SHP77 treated with DMSO at 0.1 percent for 48 hours (cell line): ENCODE data around the gene NFE2.
A peak's percentile ranks its signal among the peaks of the same experiment; 100 is the strongest.
"Not testable (repeated sequence)": the region's sequence is repeated elsewhere in the genome, so short reads cannot be mapped to it uniquely, and the experiment has no call there.

Experiments
- DNase-seq: peaks from one replicate; lab custom pipeline; 2025; lab: John Stamatoyannopoulos, UW

Gene NFE2

GRCh38 chr12:54300732-54301427 is at the start of gene NFE2:
NFE2 (minus strand) TSS chr12:54301015; CDS start chr12:54295248, 5,767 bp downstream.
- peak; percentile 2 for DNase-seq

DNA sequence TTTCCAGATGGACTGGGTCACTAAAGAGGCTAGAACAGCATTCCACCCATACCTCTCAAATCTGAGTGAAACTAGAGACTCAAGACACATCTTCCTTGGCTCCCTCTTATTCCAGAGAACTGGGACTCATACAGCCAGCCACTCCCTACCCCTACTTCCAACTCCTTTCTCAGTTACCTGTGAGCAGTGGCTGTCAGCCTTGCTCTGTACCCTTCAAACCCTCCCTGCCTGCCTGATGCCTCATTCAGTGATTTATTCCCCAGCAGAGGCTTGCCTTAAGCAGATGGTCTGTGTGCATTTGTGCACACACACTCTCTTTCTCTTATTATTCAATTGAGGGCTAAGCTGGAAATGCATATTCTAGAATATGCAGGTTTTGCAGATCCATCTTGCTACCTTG is 48.9 kb upstream of the NFE2 start:
- no peak for DNase-seq

GRCh38 chr12:54349036-54349435 is 48.2 kb upstream of the NFE2 start:
- no peak for DNase-seq

DNA sequence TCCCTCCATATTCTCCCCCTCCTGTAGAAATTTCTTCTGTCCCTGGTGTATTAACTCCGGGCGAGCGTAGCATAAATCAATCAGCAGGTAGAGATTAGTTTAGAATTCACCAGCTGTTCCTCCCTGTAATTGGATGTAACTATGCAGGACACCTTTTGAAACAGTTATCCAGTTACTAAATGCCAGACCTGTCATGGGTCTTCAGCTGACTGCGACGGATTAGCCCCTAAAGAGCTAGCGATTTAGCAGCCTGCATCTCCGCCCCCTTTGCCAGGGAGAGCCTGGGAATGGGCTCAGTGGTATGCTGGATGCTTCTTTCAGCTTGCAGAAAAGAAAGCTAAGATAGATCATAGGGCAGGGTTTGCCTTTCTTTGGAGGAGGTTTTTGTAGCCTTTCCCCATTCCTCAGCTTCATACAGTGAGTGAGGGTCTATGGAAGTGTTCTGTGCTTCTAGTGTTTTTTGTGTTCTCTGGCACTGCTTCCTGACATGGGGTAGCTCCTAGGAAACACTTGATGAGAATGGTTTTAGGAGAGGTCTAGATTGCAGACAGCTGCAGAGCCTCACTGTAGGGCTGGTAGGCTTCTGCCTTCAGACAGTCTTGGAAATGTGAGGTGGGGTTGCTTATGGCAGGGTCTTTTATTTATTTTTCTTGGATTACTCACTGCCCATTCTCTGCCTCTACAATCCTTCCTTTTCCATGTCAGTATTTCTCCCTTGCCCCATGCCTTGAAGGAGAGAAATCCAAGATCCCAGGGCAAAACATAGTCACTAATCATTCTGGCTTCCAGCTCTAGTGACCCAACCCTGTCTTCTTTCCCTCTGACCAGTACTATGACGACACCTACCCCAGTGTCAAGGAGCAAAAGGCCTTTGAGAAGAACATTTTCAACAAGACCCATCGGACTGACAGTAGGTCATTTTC is 40.8 kb upstream of the NFE2 start:
- DNase-seq = no peak

GRCh38 chr12:54340846-54341245 is 40.0 kb upstream of the NFE2 start:
- no peak for DNase-seq

DNA sequence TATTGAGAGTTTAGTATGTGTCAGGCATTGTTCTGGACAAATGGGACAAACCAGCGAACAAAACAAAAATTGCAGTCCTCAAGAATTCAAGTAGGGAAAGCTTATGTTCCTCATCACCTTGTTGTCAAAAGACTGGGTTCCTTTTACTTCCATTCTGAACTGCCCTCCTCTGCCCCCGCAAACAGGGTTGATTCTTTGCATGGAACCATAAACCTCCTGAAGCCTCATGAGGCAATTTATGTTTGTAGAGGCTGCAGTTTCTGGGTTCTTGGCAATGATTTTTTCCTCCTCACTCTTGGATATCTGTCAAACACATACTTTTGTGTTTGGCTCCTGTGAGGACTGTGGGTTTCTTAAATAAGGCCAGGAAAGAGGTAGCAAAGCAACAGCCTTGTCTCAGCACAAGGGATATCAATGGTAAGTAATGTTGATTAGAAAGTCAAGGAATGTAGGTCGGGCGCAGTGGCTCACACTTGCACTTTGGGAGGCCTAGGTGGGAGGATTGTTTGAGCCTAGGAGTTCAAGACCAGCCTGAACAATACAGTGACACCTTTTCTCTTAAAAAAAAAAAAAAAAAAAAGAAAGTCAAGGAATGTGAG is 38.0 kb upstream of the NFE2 start:
- DNase-seq = no peak

DNA sequence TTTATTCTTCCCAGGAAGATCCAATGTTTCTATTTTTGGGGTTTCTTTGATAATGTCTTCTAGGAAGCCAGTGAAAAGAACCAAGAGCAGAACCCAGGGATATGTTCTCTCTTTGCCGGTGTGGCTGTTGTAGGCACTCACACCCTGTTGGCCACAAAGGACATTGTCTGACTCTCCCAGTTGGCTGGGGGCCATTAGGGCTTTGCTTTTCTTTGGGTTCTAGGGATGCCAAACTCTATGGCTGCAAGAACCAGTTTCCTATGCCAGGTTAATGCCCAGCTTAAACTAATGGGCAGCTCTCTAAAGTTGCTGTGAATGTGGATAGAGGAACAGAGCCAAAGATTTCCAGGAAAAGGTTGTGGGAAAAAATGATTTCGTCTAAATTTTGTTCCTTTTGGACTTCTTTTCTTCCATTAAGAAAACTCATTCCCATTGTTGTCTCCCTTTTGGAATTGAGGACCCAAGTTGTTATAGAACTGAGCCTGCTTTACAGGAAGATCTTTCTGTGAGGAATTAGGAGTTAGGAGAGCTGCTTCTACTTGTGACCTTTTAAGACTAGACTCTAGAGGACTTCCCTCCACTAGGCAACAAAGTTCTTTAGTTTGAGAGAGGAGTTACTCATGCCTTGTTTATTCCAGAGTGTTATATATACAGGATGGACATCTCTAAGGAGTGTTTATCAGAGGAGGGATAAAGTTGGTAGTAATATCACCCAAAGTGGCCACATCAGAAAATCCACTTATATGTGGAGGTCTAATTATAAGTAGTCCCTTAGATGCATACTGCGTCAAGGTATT is 37.2 kb upstream of the NFE2 start:
- no peak for DNase-seq

DNA sequence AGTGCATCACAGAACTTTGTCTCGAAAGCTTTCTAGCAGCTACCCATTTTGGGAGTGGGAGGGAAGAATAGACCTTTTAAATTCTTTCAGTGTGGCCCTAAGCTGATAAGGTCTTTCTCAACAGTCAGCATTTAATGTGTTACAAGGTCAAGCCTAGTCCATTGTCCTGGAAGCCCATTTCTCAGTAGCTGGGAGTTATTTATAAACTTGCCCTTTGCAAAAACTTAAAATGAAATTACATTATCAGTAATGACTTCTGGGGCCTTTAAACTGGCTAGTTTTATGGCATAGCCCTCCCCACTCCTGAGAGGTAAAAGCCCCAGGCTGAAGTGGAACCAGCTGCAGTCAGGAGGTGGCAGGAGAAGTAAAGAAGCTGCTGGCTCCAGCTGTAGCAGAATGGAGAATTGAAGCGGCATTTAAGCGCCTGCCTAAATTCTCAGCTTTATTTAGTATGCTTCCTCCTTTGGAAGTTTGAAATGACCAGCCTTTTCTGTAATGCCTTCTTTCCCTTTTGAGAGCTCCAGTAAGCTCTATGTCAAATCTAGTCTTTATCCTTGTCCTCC is 36.5 kb upstream of the NFE2 start:
- no peak for DNase-seq

DNA sequence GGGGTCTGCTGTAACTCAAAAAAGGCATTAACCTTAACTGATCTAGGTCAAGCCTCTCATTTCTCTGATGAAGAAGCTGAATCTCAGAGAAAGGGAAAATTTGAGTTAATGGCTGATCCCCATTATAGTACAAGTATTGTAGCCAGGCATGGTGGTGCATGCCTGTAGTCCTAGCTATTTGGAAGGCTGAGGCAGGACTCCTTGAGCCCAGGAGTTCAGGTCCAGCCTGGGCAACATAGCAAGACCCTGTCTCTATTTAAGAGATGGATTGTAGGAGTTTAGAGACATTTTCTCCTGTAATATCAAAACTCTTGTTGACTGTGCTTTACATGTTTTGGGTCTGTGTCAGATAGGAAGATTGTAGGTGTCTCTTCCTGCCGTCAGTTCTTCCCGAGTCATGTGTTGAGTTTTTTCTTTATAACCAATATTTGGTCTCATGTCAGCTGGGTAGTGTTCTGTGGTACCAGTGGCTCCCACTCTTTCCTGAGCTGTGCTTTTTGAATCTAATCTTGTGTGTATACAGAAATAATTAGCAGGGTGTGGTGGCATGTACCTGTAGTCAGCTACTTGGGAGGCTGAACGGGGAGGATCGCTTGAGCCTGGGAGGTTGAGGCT is 32.7 kb upstream of the NFE2 start:
- DNase-seq = no peak

DNA sequence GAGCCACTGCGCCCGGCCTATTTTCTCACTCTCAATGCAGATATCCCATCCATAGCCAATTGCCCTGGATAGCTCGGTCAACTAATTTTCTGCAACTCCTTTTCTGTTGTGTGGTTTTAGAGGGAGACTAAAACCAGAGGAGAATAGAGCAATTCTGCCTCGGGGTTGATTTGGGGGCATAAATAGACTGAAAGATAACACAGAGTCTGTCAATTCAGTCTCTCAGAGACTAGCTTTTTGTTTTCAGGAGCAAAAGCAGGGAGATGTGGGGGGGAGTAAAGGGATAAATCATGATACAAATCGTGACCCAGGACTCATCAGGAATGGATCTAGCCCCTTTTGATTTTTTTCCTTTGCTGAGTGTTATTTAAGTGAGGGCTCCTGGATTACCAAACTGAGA is 30.6 kb upstream of the NFE2 start:
- no peak for DNase-seq

GRCh38 chr12:54330442-54330841 is 29.6 kb upstream of the NFE2 start:
- no peak for DNase-seq

GRCh38 chr12:54329759-54330158 is 28.9 kb upstream of the NFE2 start:
- DNase-seq = no peak

DNA sequence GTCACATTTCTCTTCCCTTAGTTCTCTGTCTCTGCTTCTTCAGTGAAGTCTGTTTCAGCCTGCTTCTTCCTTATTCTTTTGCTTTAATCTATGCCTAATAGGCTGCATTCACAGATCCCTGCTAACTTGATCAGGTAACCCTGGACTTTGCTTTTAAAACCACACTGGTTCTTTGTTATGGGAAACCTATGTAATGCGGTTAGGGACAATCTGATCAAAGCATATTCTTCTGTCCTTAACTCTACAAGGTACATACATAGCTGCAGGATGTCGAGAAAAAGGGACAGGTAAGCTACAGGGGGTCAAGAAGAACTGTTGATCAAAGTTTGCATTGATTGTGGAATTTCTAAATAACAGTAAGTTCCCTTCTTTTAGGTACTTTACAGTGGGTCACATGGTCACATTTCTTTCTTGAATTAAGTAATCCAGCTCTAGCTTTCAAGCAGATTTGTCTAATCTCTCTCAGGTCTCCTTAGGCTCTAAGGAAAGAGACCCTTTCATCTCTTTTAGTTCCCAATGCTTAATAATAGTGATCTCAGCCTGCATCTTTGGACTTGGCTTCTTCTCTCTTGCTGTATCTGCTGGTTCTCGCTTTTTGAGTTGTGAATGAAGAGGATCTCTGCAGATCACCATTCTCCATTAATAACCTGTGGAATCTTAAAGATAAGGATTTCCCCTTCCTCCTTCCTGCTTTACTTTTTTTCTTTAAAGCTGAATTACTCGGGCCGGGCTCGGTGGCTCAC is 28.0 kb upstream of the NFE2 start:
- no peak for DNase-seq

GRCh38 chr12:54325442-54326109 is 24.8 kb upstream of the NFE2 start:
- not testable (repeated sequence) for DNase-seq

- DNase-seq = peak; percentile 99
These were observed 24.0 kb upstream of the NFE2 start, which contains the start of gene COPZ1 for GRCh38 chr12:54324617-54325441. COPZ1 (plus strand) TSS chr12:54325131; CDS start chr12:54325164, 33 bp downstream.

GRCh38 chr12:54321363-54321762 is 20.5 kb upstream of the NFE2 start:
- DNase-seq = no peak

DNA sequence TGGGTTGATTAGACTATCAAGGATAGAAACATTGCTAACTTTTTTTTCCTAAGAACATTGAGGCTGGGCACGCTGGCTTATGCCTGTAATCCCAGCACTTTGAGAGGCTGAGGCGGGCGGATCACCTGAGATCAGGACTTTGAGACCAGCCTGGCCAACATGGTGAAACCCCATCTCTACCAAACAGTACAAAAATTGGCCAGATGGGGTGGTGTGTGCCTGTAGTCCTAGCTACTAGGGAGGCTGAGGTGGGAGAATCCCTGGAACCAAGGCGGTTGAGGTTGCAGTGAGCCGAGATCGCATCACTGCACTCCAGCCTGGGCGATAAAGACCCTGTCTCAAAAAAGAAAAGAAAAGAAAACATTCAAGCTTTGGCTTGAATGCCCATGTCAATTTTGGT is 11.5 kb upstream of the NFE2 start:
- not testable (repeated sequence) for DNase-seq

DNA sequence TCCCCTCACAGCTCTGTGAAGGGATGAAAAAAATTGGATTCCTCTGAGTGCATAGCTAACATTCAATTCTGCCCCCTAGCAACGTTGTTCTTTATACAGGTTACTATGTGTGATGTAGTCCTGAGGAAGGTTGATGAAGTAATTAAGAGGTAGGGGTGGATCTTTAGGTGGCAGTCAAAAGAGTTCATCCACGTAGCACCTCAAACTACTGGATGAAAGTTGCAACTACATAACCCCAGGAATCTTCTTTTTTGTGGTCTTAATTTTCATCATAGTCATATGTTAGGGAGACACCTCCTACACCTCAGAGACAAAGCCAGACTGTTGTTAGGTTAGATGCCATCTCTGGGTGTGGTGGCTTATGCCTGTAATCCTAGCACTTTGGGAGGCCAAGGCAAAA is 10.2 kb upstream of the NFE2 start:
- no peak for DNase-seq
